HFF-Myc (cell line): ENCODE results near the gene ZNF883.

ENCODE experiments used
- DNase-seq: peaks from one replicate; pipeline ENCODE4 v3.0.0-alpha.2; 2011; ENCODE audit warnings: low read depth; ENCODE audit errors: extremely low read depth
- H3K4me3 ChIP-seq: replicated peaks from 2 replicates; pipeline ENCODE4 v1.5.1; 2011; ENCODE audit warnings: low read depth, mild to moderate bottlenecking, control low read depth, low read length
- CTCF ChIP-seq: IDR thresholded peaks from 2 replicates; pipeline ENCODE4 v1.5.1; 2012; ENCODE audit warnings: mild to moderate bottlenecking, low read depth, low read length, control low read depth; ENCODE audit errors: missing control alignments

ZNF883 gene

GRCh38 chr9:112917047-112917986 is 94.7 kb downstream of the ZNF883 start:
- DNase-seq = no peak
- H3K4me3 ChIP-seq = no peak overlapping the region
- TF ChIP-seq CTCF = no peak

- no peak for TF ChIP-seq CTCF
- H3K4me3 ChIP-seq = no peak overlapping the region
- DNase-seq = no peak
These were observed 97.5 kb downstream of the ZNF883 start for GRCh38 chr9:112914524-112914923.

- no peak overlapping the region for H3K4me3 ChIP-seq
- DNase-seq = no peak
- no peak for TF ChIP-seq CTCF
These were observed 98.7 kb downstream of the ZNF883 start for GRCh38 chr9:112913326-112913725.

GRCh38 chr9:112912636-112913035 is 99.4 kb downstream of the ZNF883 start:
- DNase-seq = no peak
- TF ChIP-seq CTCF = no peak
- H3K4me3 ChIP-seq = no peak overlapping the region

GRCh38 chr9:112911736-112912135 is 100.3 kb downstream of the ZNF883 start:
- H3K4me3 ChIP-seq = no peak overlapping the region
- DNase-seq = no peak
- no peak for TF ChIP-seq CTCF
